ENCODE data around the gene SLC9A5. TPM values are rescaled to one million over a fixed set of nuclear protein-coding genes. Genes with fewer than 3 reads are reported as not detected.

Gene SLC9A5
- total RNA-seq, 4 donors from 2014 or later, result 0.19 TPM; not detected in 3

- Histone ChIP-seq H3K9me3 (no peaks in the 10 kb centered on the region), H3K27ac (no peak overlapping the region), H3K27me3 (peaks cover 0 to 39% (median 0%) of the 10 kb centered on the region in 4 donors), H3K36me3 (no peaks in the 10 kb centered on the region), H3K4me3 (no peak overlapping the region), H3K4me1 (no peaks in the 10 kb centered on the region)
- no peak for DNase-seq
- TF ChIP-seq POLR2A (IDR thresholded peaks at IDR 0.05) (no peak), CTCF (IDR thresholded peaks at IDR 0.05) (no peak)
- intact Hi-C loops (cut with DNase I), result no loop called here
- 83 to 92% methylated on average over 1 to 11 of the region's 17 CpGs for WGBS, 2 donors
Measured at GRCh38 chr16:67255553-67256221, 6.9 kb downstream of the SLC9A5 start.

- TF ChIP-seq CTCF (IDR thresholded peaks at IDR 0.05) (no peak), POLR2A (IDR thresholded peaks at IDR 0.05) (no peak)
- H3K4me1 ChIP-seq, result no peaks in the 10 kb centered on the region
- no peak overlapping the region for H3K27ac ChIP-seq
- H3K9me3 ChIP-seq, result no peaks in the 10 kb centered on the region
- 91 to 95% methylated on average over 5 to 9 of the region's 11 CpGs for WGBS, 2 donors
- peaks cover 0 to 30% (median 0%) of the 10 kb centered on the region in 4 donors for H3K27me3 ChIP-seq
- intact Hi-C loops (cut with DNase I), result no loop called here
- H3K4me3 ChIP-seq, result no peak overlapping the region
- H3K36me3 ChIP-seq, result no peaks in the 10 kb centered on the region
- no peak for DNase-seq
Measured at GRCh38 chr16:67256701-67257230, 8.0 kb downstream of the SLC9A5 start.

- H3K27ac ChIP-seq, result no peak overlapping the region
- H3K9me3 ChIP-seq, result no peaks in the 10 kb centered on the region
- H3K36me3 ChIP-seq, result no peaks in the 10 kb centered on the region
- no peak overlapping the region for H3K4me3 ChIP-seq
- intact Hi-C loops (cut with DNase I), result no loop called here
- no peak for TF ChIP-seq POLR2A (IDR thresholded peaks at IDR 0.05)
- TF ChIP-seq CTCF (IDR thresholded peaks at IDR 0.05), result no peak
- WGBS, 2 donors, result 74 to 88% methylated on average over 2 to 3 of the region's 4 CpGs
- no peaks in the 10 kb centered on the region for H3K4me1 ChIP-seq
- DNase-seq, result no peak
- H3K27me3 ChIP-seq, result peaks cover 0 to 28% (median 0%) of the 10 kb centered on the region in 4 donors
Measured at GRCh38 chr16:67257486-67258160, 8.8 kb downstream of the SLC9A5 start.

- TF ChIP-seq POLR2A (IDR thresholded peaks at IDR 0.05) (no peak), CTCF (IDR thresholded peaks at IDR 0.05) (no peak)
- Histone ChIP-seq H3K27me3 (peaks cover 0 to 30% (median 0%) of the 10 kb centered on the region in 4 donors), H3K27ac (no peak overlapping the region), H3K9me3 (no peaks in the 10 kb centered on the region), H3K4me1 (no peaks in the 10 kb centered on the region), H3K36me3 (no peaks in the 10 kb centered on the region), H3K4me3 (no peak overlapping the region)
- 80 to 84% methylated on average over 3 to 4 of the region's 11 CpGs for WGBS, 2 donors
- DNase-seq, result no peak
- intact Hi-C loops (cut with DNase I), result no loop called here
Measured at GRCh38 chr16:67258161-67258835, 9.5 kb downstream of the SLC9A5 start.

- intact Hi-C loops (cut with DNase I), result no loop called here
- TF ChIP-seq POLR2A (IDR thresholded peaks at IDR 0.05), result no peak
- Histone ChIP-seq H3K9me3 (no peaks in the 10 kb centered on the region), H3K36me3 (no peaks in the 10 kb centered on the region), H3K27me3 (peaks cover 0 to 42% (median 0%) of the 10 kb centered on the region in 4 donors), H3K4me3 (no peak overlapping the region), H3K4me1 (no peaks in the 10 kb centered on the region), H3K27ac (no peak overlapping the region)
- DNase-seq, result no peak
- 83 to 90% methylated on average over 6 to 9 of the region's 12 CpGs for WGBS, 2 donors
Measured at GRCh38 chr16:67259705-67260104, 10.9 kb downstream of the SLC9A5 start.

Measured in esophagus squamous epithelium (tissue), 5 donors.